GM19099 (cell line): ENCODE results near the gene CKAP5.

Experiments
- POLR2A ChIP-seq: IDR thresholded peaks from 3 replicates; pipeline ENCODE4 v1.6.1; 2011; ENCODE audit warnings: low read depth; ENCODE audit not compliant: insufficient read length; ENCODE audit errors: extremely low read depth

CKAP5 gene

DNA sequence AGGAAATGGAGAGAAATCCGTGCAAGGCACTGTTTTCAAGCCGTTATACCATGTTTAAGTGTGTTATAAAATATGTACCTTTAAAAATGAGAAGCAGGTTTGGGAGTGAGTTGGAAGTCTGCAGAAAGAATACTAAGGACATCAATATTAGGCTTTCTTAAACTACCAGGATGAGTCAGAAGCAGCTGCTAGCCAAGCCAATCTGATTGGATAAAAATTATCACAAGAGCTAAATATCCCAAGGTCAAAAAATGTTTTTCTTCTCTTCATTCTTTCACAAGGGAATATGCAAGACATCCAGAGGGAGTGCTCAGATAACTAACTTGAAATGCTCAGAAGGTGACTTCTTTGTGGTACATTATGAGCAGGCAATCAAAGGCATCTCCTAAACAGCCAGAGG, 19.3 kb upstream of the CKAP5 start:
- TF ChIP-seq POLR2A: no peak

GRCh38 chr11:46860218-46860617, 14.1 kb upstream of the CKAP5 start:
- TF ChIP-seq POLR2A: no peak

DNA sequence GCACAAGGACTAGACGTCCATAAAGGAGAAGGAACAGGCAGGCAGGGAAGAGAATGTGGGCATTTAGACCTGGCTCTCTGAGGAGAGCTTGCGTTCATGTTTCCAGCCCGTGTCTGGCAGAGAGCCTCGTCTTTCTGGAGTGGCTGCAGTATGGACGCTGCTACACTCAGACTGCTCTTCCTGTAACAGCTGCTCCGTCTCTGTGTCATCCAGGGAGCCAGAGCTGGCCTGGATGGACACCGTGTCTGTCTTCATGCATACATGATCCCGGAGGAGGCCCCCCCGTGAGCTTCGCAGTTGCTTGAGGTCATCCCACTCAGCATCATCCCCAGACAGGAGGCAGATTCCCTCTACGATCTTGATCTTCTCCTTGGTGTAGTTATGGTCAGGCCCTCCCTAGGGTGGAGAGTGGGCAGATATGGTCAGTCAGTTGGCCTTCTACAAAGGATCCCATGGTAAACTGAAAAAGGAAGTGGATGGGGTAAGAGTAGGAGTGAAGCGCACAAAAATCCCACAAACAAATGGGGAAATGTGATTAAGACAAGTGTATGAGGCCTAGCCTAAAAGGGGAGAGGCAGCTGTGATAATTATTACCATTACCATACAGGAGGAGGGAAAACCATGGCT, 13.0 kb upstream of the CKAP5 start:
- TF ChIP-seq POLR2A: no peak

DNA sequence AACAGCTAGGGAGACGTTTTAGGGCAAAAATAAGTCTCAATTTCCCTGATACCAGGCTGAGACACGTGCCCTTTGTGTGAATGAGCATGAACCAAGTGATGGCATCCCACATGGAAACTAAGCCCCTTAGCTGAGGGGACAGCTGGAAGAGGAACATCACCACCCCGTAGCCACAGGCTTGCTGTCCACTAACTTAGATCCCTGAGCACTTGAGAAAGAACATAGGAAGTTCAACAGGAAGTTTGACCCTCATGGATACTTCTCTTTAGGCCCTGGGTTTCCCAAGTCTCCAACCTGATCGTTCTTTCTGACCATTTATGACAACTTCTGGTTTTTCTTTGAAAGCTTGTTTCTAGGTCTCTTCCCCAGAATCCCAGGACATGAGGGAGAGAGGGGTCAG, 11.6 kb upstream of the CKAP5 start:
- no peak for TF ChIP-seq POLR2A

DNA sequence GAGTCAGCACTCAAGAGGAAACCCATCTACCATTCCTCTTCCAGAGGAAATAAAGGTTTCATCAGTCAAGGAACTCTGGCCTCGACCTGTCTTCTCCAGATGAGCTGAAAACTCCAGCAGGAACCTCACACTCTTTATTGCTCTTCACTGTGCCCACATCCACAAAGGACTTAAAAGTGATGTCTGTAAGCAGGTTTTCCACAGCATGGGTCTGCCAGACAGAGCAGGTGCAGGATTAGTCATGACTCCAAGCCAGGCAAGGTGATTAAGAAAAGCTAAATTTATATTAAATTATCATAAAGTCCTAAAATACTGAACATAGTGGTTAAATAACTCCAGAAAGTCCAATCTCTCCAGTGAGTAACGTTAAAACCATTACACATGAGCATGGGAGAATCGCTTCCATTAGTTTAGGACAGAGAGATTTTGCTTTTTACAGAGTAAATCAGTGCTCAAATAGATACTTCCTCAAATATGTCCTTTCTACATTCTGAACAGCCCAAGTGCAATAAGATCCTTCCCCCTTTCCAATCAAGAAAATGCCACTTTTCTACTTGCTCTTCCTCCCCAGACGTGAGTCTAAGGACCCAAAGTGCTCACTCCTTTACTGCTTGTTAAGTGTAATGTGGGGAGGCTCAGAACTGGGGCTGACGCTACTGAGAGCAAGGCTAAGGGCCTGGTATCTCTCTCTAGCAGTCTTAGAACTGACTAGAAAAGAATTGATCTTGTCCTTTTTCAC, 10.7 kb upstream of the CKAP5 start:
- TF ChIP-seq POLR2A: no peak

DNA sequence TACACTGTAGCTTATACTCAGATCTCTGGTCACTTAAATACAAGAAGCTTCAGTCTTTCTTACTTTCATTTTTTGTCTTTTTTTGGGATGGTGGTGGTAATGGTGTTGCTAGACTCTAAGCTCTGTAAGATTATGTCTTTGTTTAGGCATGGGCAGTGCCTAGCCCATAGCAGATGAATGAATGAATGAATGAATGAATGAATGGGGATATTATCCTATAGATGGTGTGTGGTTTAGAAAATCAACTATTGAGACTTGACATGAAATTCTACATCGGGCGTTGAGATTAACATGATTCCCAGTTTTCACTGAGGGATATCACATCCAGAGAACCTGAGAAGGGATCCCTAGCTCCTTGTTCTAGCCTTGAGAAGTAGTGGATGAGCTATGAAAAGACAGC, 9.8 kb upstream of the CKAP5 start:
- no peak for TF ChIP-seq POLR2A

DNA sequence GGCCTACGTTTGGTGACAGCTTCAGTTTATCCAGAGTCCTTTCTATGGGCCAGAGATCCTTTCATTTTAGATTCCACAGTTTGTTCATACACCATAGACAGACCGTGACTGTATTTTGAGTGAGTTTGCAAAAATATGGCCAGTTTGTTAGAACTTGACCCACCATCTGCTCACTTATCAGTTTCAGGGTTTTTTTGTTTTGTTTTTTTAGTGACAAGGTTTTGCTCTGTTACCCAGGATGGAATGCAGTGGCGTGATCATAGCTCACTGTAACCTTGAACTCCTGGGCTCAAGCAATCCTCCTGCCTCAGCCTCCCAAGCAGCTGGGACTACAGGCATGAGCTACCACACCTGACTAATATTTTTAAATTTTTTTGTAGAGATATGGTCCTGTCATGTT, 9.1 kb upstream of the CKAP5 start:
- no peak for TF ChIP-seq POLR2A

GRCh38 chr11:46850829-46851380, 4.8 kb upstream of the CKAP5 start:
- no peak for TF ChIP-seq POLR2A

DNA sequence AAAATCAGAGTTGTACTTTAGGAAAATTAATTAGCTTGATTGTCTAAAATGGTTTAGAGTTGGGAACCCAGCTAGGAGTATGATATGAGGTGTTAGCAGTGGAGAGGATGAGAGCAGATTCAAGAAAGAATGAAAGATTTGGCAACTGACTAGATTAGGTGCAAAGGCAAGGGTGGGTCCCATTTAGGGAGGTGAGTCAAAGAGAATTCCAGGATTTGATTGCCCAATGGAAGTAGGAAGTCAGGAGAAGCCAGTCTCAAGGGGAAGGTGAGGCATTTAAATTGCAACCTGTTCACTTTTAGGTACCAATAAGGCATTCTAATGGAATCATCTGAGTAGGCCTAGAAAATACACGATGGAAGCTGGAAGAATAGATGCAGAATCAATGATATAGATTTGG, 3.6 kb upstream of the CKAP5 start:
- no peak for TF ChIP-seq POLR2A

DNA sequence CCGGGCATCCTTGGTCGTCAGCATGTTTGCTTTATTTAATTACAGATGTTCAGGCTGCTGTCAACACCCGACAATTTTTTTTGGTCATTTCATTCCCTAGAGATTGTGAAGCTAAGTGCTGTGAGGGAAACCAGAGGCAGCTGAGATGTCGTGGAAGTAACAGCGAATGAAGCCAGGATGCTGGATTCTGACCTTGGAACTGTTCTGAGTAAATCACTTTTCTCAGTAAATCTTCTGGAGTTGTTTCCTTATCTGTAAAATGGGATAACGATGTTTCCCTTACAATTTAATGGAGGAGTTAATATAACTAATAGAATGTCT, 390 bp upstream of the CKAP5 start:
- no peak for TF ChIP-seq POLR2A

DNA sequence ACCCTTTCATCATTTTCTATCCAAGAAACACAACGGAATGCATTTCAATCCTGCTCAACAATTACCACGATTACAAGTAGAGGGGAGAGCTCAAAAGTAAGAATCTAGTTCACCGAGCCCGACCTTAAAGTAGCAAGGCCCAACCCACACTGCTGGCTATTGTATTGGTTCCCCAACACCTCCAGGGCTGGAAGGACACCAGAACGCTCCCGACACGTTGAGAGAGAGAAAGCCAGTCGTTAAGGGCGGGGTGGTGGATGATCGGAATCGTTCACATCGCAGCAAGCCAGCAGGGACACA, 690 bp downstream of the CKAP5 start:
- no peak for TF ChIP-seq POLR2A

DNA sequence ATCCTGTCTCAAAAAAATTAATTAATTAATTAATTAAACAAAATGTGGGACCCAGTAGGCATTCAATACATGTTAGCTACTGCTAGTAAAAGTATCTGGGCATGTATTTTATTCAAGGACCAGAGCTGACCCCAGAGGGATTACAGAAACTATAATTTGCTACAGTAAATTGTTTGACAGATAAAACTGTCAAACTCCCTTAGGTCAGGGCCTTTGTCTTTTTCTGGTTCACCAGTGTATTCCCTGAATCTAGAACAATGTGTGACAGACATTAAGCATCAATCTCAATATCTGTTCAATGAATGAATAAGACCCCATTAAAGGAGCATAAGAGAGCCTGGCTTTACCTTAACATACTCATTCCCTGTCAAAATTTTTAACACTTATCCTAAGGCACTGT, 6.0 kb downstream of the CKAP5 start:
- no peak for TF ChIP-seq POLR2A

- no peak for TF ChIP-seq POLR2A
Measured at GRCh38 chr11:46838501-46838900, 7.6 kb downstream of the CKAP5 start.

- no peak for TF ChIP-seq POLR2A
Measured at GRCh38 chr11:46837860-46838259, 8.2 kb downstream of the CKAP5 start.

GRCh38 chr11:46836870-46837269, 9.2 kb downstream of the CKAP5 start:
- TF ChIP-seq POLR2A: no peak

DNA sequence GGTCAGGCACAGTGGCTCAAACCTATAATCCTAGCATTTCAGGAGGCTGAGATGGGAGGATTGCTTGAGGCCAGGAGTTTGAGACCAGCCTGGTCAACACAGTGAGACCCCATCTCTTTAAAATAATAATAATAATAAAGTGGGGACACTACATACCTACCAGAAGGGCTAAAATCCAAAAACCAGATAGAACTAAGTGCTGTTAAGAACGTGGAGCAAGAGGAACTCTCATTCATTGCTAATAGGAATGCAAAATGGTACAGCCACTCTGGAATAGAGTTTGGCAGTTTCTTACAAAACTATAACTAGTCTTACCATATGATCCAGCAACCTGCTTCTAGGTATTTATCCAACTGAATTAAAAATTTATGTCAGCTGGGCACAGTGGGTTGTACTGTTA, 9.6 kb downstream of the CKAP5 start:
- TF ChIP-seq POLR2A: no peak

- no peak for TF ChIP-seq POLR2A
Measured at GRCh38 chr11:46835897-46836296, 10.2 kb downstream of the CKAP5 start.
